ENCODE measurements around the gene HDLBP. TPM values are rescaled to one million over a fixed set of nuclear protein-coding genes. Genes with fewer than 3 reads are reported as not detected.

Gene HDLBP
- total RNA-seq, 4 donors from 2014 or later: 303 to 490 (median 435) TPM

- DNase-seq: no peak
Observed at GRCh38 chr2:241248289-241248688, 67.2 kb downstream of the HDLBP start.

GRCh38 chr2:241244368-241244767 is 71.1 kb downstream of the HDLBP start:
- 95 to 96% methylated on average over 6 of the region's 6 CpGs for WGBS, 2 donors
- Histone ChIP-seq H3K9me3 (no peaks in the 10 kb centered on the region), H3K27ac (no peak overlapping the region), H3K36me3 (peaks cover 94 to 97% of the 10 kb centered on the region in 2 donors), H3K27me3 (no peaks in the 10 kb centered on the region), H3K4me1 (no peaks in the 10 kb centered on the region), H3K4me3 (replicated peaks in 1 of 3) (no peak overlapping the region)
- DNase-seq: no peak
- TF ChIP-seq POLR2A (IDR thresholded peaks at IDR 0.05): no peak
- no peak for TF ChIP-seq CTCF (IDR thresholded peaks at IDR 0.05)
- intact Hi-C loops (cut with DNase I): no loop called here

More at GRCh38 chr2:241248289-241248688, 67.2 kb downstream of the HDLBP start:
- Histone ChIP-seq H3K27ac (no peak overlapping the region), H3K27me3 (no peaks in the 10 kb centered on the region), H3K4me3 (replicated peaks in 1 of 3) (no peak overlapping the region), H3K9me3 (no peaks in the 10 kb centered on the region), H3K4me1 (no peaks in the 10 kb centered on the region), H3K36me3 (peaks cover 98 to 99% of the 10 kb centered on the region in 2 donors)
- intact Hi-C loops (cut with DNase I): no loop called here
- TF ChIP-seq CTCF (IDR thresholded peaks at IDR 0.05): no peak
- TF ChIP-seq POLR2A (IDR thresholded peaks at IDR 0.05): no peak
- whole genome bisulfite sequencing, 2 donors: 87 to 94% methylated on average over 11 of the region's 11 CpGs

- intact Hi-C loops (cut with DNase I): no loop called here
- no peaks in the 10 kb centered on the region for H3K4me1 ChIP-seq
- H3K4me3 ChIP-seq (replicated peaks in 1 of 3): no peak overlapping the region
- TF ChIP-seq CTCF (IDR thresholded peaks at IDR 0.05) (no peak), POLR2A (IDR thresholded peaks at IDR 0.05) (no peak)
- H3K27ac ChIP-seq: no peak overlapping the region
- WGBS, 2 donors: 85 to 90% methylated on average over 14 of the region's 14 CpGs
- H3K27me3 ChIP-seq: no peaks in the 10 kb centered on the region
- H3K36me3 ChIP-seq: peaks cover 93 to 97% of the 10 kb centered on the region in 2 donors
- DNase-seq: no peak
- no peaks in the 10 kb centered on the region for H3K9me3 ChIP-seq
Observed at GRCh38 chr2:241242306-241242705, 73.2 kb downstream of the HDLBP start.

- DNase-seq: no peak
- H3K4me1 ChIP-seq: no peaks in the 10 kb centered on the region
- no peak overlapping the region for H3K27ac ChIP-seq
- peaks cover 93 to 97% of the 10 kb centered on the region in 2 donors for H3K36me3 ChIP-seq
- TF ChIP-seq CTCF (IDR thresholded peaks at IDR 0.05) (no peak), POLR2A (IDR thresholded peaks at IDR 0.05) (no peak)
- H3K4me3 ChIP-seq (replicated peaks in 1 of 3): no peak overlapping the region
- intact Hi-C loops (cut with DNase I): no loop called here
- no peaks in the 10 kb centered on the region for H3K27me3 ChIP-seq
- WGBS, 2 donors: 89 to 94% methylated on average over 4 of the region's 4 CpGs
- no peaks in the 10 kb centered on the region for H3K9me3 ChIP-seq
Observed at GRCh38 chr2:241241669-241242068, 73.8 kb downstream of the HDLBP start.

GRCh38 chr2:241240320-241241004 is 75.0 kb downstream of the HDLBP start:
- Histone ChIP-seq H3K36me3 (peaks cover 93 to 97% of the 10 kb centered on the region in 2 donors), H3K9me3 (no peaks in the 10 kb centered on the region), H3K27me3 (no peaks in the 10 kb centered on the region), H3K27ac (no peak overlapping the region), H3K4me3 (replicated peaks in 1 of 3) (no peak overlapping the region), H3K4me1 (no peaks in the 10 kb centered on the region)
- WGBS, 2 donors: 95 to 97% methylated on average over 21 of the region's 21 CpGs
- DNase-seq: no peak
- TF ChIP-seq POLR2A (IDR thresholded peaks at IDR 0.05): no peak
- no peak for TF ChIP-seq CTCF (IDR thresholded peaks at IDR 0.05)
- intact Hi-C loops (cut with DNase I): no loop called here
